K562 (cell line): ENCODE measurements around the gene PEX6. TPM values are rescaled to one million over a fixed set of nuclear protein-coding genes. Genes with fewer than 3 reads are reported as not detected.
A peak's percentile ranks its signal among the peaks of the same experiment; 100 is the strongest.

Source experiments
- CC2D1A ChIP-seq: fragments of 450-650 bp; IDR thresholded peaks from 2 replicates; pipeline ENCODE4 v1.6.1; 2017; ENCODE audit warnings: mild to moderate bottlenecking
- ETV1 ChIP-seq: fragments of 450-650 bp; conservative IDR thresholded peaks from 2 replicates; pipeline ENCODE4 v1.6.1; 2016; ENCODE audit warnings: missing genetic modification characterization, control low read depth, low read depth, missing compliant biosample characterization
- HCFC1 ChIP-seq: IDR thresholded peaks from 2 replicates; pipeline ENCODE4 v1.6.1; 2012; ENCODE audit warnings: low read depth, low read length, improper control_type of control experiment
- MBD2 ChIP-seq: sonication (generic); IDR thresholded peaks from 2 replicates; pipeline ENCODE4 v1.6.1; 2016; ENCODE audit warnings: low read depth, borderline replicate concordance
- RAD21 ChIP-seq, 2 experiments: fragments of 250-450 bp in 1 of 2; fragments of 450-650 bp in 1 of 2; sonication (Bioruptor Pico) in 1 of 2; formaldehyde crosslinking in 1 of 2; IDR thresholded peaks in 1 of 2; conservative IDR thresholded peaks in 1 of 2; 2 replicates each; pipeline versions ENCODE4 v1.4.0 to v1.8.0; 2020 to 2022; ENCODE audit warnings: mild to moderate bottlenecking in 2 of 2, moderate library complexity in 1 of 2
- XRCC5 ChIP-seq: fragments of 200-400 bp; formaldehyde crosslinking; IDR thresholded peaks from 2 replicates; pipeline ENCODE4 v1.6.1; 2017; ENCODE audit warnings: low read depth, mild to moderate bottlenecking, low read length
- polyA plus RNA-seq, 8 experiments: library from polyadenylated mRNA; depleted of rRNA in 4 of 8; stranded (reverse) in 5 of 8; unstranded in 3 of 8; fragments of >200 nt; fragmentation: Nextera tagmentation in 2 of 8; fragmentation: Illumina TruSeq in 1 of 8; extraction: Ambion mirVana in 2 of 8; extraction: Trizol in 1 of 8; gene quantifications; 2 replicates each; pipeline versions ENCODE4 v1.2.1 to v1.2.3, GENCODE V29; 2011 to 2014; ENCODE audit warnings: inconsistent platforms in 1 of 8, missing spikeins in 1 of 8
- total RNA-seq, 7 experiments: library from RNA; depleted of rRNA in 6 of 7; stranded (reverse); fragments of >200 nt in 6 of 7; fragmentation: Illumina TruSeq in 2 of 7; extraction: Trizol in 2 of 7; gene quantifications; 2 replicates each; pipeline versions ENCODE4 v1.2.1 to v1.2.3, GENCODE V29; 2011 to 2021; ENCODE audit warnings: low replicate concordance in 1 of 7
- TF ChIP-seq, protein P1 (sequence below), 3 experiments: fragments of 200-800 bp in 1 of 3; sonication (Bioruptor generic) in 1 of 3; sonication (generic) in 1 of 3; formaldehyde crosslinking in 1 of 3; IDR thresholded peaks; 2 replicates each; pipeline versions ENCODE4 v1.6.1 to v1.8.0; 2016 to 2022; ENCODE audit warnings: mild to moderate bottlenecking in 2 of 3, missing compliant biosample characterization in 2 of 3, missing genetic modification characterization in 2 of 3, missing genetic modification reagents in 1 of 3
- TF ChIP-seq, protein P2 (sequence below): sonication (generic); formaldehyde crosslinking; IDR thresholded peaks from 2 replicates; pipeline ENCODE4 v1.8.0; 2022; ENCODE audit warnings: missing genetic modification reagents, mild to moderate bottlenecking, moderate library complexity, borderline replicate concordance
- TF ChIP-seq, protein P3 (sequence below), 3 experiments: IDR thresholded peaks in 2 of 3; conservative IDR thresholded peaks in 1 of 3; 2 replicates each; pipeline ENCODE4 v1.5.1; 2011 to 2012; ENCODE audit warnings: low read length in 3 of 3, mild to moderate bottlenecking in 3 of 3, control low read depth in 2 of 3, improper control_type of control experiment in 1 of 3, inconsistent platforms in 1 of 3, low read depth in 1 of 3, mixed read lengths in 1 of 3, moderate library complexity in 1 of 3; ENCODE audit not compliant: insufficient read depth in 2 of 3

The PEX6 gene
- total and polyA plus RNA-seq, 9 of the 15 experiments (the other 6 are each of a cell fraction or from before 2014, with no cell fraction given) = 0.17 to 20.8 (median 6.9) TPM

DNA sequence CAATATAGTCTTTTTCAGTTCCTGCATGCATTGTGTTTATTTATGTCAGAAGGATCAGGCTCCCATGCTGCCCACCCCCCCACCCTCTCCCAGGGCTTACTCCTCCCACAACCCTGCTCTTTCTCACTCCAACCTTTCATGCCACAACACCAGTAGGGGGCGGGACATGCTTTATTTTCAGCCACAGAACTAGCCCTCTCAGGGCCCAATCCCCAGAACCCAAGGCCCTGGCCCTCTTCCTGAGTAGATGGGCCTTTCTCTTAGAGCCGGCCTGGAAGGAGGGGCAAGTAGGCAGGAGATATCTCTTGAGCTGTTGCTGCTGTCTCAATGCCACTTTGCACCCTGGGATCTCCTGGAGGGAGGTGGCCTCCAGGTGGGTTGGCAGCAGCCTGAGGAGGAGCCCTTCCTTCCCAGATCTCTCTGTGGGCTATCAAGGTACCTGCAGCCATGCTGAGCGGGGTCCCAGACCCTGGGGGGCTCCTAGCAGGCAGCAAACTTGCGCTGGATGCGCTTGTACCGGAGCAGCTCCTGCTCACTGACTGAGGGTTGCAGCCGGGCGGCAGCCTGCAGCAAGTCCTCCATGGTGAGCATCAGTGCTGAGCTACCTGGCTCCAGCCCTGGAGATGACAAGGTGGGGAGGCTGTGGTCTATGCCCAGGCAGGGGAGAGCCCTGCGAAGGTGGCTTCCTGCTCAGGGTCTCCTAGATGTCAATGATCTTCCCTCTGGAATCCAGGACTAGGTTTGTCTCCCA lies 15.0 kb downstream of the PEX6 start (continued):
- TF ChIP-seq, protein P1, sequence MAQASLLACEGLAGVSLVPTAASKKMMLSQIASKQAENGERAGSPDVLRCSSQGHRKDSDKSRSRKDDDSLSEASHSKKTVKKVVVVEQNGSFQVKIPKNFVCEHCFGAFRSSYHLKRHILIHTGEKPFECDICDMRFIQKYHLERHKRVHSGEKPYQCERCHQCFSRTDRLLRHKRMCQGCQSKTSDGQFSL (CRISPR knock-in tag; IDR thresholded peaks at IDR 0.05) = peak; percentile 11; the same call in 1 of the 2 replicates
- TF ChIP-seq, protein P1 (tag; IDR thresholded peaks at IDR 0.05) = peak in 1 of 2 experiments; percentile 12; a peak in 2 of 4 replicates
- TF ChIP-seq MBD2 = no peak
- TF ChIP-seq HCFC1 = 0 out of 2 replicates have a peak, but pooled peaks have one; percentile 17
- TF ChIP-seq RAD21 (CRISPR knock-in tag; conservative IDR thresholded peaks at IDR 0.05 in 1 of 2, IDR thresholded peaks at IDR 0.05 in 1 of 2) = peak; percentile 51 to 80; a peak in 3 of 4 replicates
- TF ChIP-seq ETV1 (tag) = 0 out of 2 replicates have a peak, but pooled peaks have one; percentile 17
- peak; percentile 29; the same call in 1 of the 2 replicates for TF ChIP-seq CC2D1A
- TF ChIP-seq, protein P2, sequence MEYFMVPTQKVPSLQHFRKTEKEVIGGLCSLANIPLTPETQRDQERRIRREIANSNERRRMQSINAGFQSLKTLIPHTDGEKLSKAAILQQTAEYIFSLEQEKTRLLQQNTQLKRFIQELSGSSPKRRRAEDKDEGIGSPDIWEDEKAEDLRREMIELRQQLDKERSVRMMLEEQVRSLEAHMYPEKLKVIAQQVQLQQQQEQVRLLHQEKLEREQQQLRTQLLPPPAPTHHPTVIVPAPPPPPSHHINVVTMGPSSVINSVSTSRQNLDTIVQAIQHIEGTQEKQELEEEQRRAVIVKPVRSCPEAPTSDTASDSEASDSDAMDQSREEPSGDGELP = peak; percentile 35; the same call in 1 of the 2 replicates
- TF ChIP-seq XRCC5 = 0 out of 2 replicates have a peak, but pooled peaks have one; percentile 72
- TF ChIP-seq, protein P3, sequence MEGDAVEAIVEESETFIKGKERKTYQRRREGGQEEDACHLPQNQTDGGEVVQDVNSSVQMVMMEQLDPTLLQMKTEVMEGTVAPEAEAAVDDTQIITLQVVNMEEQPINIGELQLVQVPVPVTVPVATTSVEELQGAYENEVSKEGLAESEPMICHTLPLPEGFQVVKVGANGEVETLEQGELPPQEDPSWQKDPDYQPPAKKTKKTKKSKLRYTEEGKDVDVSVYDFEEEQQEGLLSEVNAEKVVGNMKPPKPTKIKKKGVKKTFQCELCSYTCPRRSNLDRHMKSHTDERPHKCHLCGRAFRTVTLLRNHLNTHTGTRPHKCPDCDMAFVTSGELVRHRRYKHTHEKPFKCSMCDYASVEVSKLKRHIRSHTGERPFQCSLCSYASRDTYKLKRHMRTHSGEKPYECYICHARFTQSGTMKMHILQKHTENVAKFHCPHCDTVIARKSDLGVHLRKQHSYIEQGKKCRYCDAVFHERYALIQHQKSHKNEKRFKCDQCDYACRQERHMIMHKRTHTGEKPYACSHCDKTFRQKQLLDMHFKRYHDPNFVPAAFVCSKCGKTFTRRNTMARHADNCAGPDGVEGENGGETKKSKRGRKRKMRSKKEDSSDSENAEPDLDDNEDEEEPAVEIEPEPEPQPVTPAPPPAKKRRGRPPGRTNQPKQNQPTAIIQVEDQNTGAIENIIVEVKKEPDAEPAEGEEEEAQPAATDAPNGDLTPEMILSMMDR (IDR thresholded peaks at IDR 0.05 in 2 of 3, conservative IDR thresholded peaks at IDR 0.05 in 1 of 3; ENCODE audit: insufficient read depth in 2 of 3, low read depth in 1 of 3, low read length in 3 of 3) = peak; percentile 64 to 85 (median 73)
